K562 (cell line): ENCODE data around the gene ORAI2. TPM values are rescaled to one million over a fixed set of nuclear protein-coding genes. Genes with fewer than 3 reads are reported as not detected.

ENCODE experiments used
- EP400 ChIP-seq: fragments of 450-650 bp; IDR thresholded peaks from 2 replicates; pipeline ENCODE4 v1.6.1; 2017; ENCODE audit warnings: antibody characterized with exemption, mild to moderate bottlenecking, moderate library complexity
- ETS2 ChIP-seq: IDR thresholded peaks from 2 replicates; pipeline ENCODE4 v1.6.1; 2016; ENCODE audit warnings: borderline replicate concordance, missing genetic modification characterization, mild to moderate bottlenecking, moderate library complexity, missing compliant biosample characterization; ENCODE audit not compliant: poor library complexity, severe bottlenecking
- GABPB1 ChIP-seq: sonication (generic); formaldehyde crosslinking; IDR thresholded peaks from 2 replicates; pipeline ENCODE4 v1.8.0; 2022; ENCODE audit warnings: mild to moderate bottlenecking, missing genetic modification reagents
- GATAD2A ChIP-seq: fragments of 450-650 bp; IDR thresholded peaks from 2 replicates; pipeline ENCODE4 v1.6.1; 2017
- KLF6 ChIP-seq: fragments of 250-450 bp; sonication (Bioruptor Pico); IDR thresholded peaks from 2 replicates; pipeline ENCODE4 v1.4.0; 2020; ENCODE audit warnings: mild to moderate bottlenecking, moderate library complexity, borderline replicate concordance
- NR1H2 ChIP-seq: sonication (generic); formaldehyde crosslinking; IDR thresholded peaks from 2 replicates; pipeline ENCODE4 v1.4.0; 2020; ENCODE audit warnings: mild to moderate bottlenecking, missing genetic modification reagents
- RBM15 ChIP-seq: fragments of 200-400 bp; formaldehyde crosslinking; IDR thresholded peaks from 2 replicates; pipeline ENCODE4 v1.6.1; 2018; ENCODE audit warnings: mild to moderate bottlenecking, low read length, moderate library complexity; ENCODE audit not compliant: insufficient read depth
- TBP ChIP-seq: optimal IDR thresholded peaks from 2 replicates; pipeline ENCODE3; 2011; ENCODE audit warnings: low read depth, low read length, improper control_type of control experiment
- U2AF1 ChIP-seq: fragments of 200-400 bp; formaldehyde crosslinking; optimal IDR thresholded peaks from 2 replicates; pipeline ENCODE3; 2017; ENCODE audit warnings: mild to moderate bottlenecking, low read depth, low read length, moderate library complexity
- XRCC3 ChIP-seq: fragments of 450-650 bp; IDR thresholded peaks from 2 replicates; pipeline ENCODE4 v1.6.1; 2017; ENCODE audit warnings: mild to moderate bottlenecking, moderate library complexity
- ZNF589 ChIP-seq: fragments of 200-800 bp; sonication (Bioruptor generic); IDR thresholded peaks from 2 replicates; pipeline ENCODE4 v1.6.1; 2016; ENCODE audit warnings: low read depth, missing genetic modification characterization, missing compliant biosample characterization
- ZNF778 ChIP-seq: fragments of 450-650 bp; formaldehyde crosslinking; IDR thresholded peaks from 2 replicates; pipeline ENCODE4 v1.4.0; 2020; ENCODE audit warnings: mild to moderate bottlenecking, moderate library complexity
- polyA plus RNA-seq, 8 experiments: library from polyadenylated mRNA; depleted of rRNA in 4 of 8; stranded (reverse) in 5 of 8; unstranded in 3 of 8; fragments of >200 nt; fragmentation: Nextera tagmentation in 2 of 8; fragmentation: Illumina TruSeq in 1 of 8; extraction: Ambion mirVana in 2 of 8; extraction: Trizol in 1 of 8; gene quantifications; 2 replicates each; pipeline versions ENCODE4 v1.2.1 to v1.2.3, GENCODE V29; 2011 to 2014; ENCODE audit warnings: inconsistent platforms in 1 of 8, missing spikeins in 1 of 8
- total RNA-seq, 7 experiments: library from RNA; depleted of rRNA in 6 of 7; stranded (reverse); fragments of >200 nt in 6 of 7; fragmentation: Illumina TruSeq in 2 of 7; extraction: Trizol in 2 of 7; gene quantifications; 2 replicates each; pipeline versions ENCODE4 v1.2.1 to v1.2.3, GENCODE V29; 2011 to 2021; ENCODE audit warnings: low replicate concordance in 1 of 7
- TF ChIP-seq, protein P1 (sequence below): fragments of 250-450 bp; sonication (Bioruptor Pico); IDR thresholded peaks from 2 replicates; pipeline ENCODE4 v1.4.0; 2020; ENCODE audit warnings: mild to moderate bottlenecking, moderate library complexity, borderline replicate concordance
- TF ChIP-seq, protein P2 (sequence below): fragments of 450-650 bp; IDR thresholded peaks from 2 replicates; pipeline ENCODE4 v1.6.1; 2017; ENCODE audit warnings: mild to moderate bottlenecking, moderate library complexity
- TF ChIP-seq, protein P3 (sequence below): fragments of 450-650 bp; formaldehyde crosslinking; IDR thresholded peaks from 2 replicates; pipeline ENCODE4 v1.4.0; 2022; ENCODE audit warnings: mild to moderate bottlenecking, moderate library complexity
- TF ChIP-seq, protein P4 (sequence below), 3 experiments: fragments of 200-800 bp in 1 of 3; sonication (Bioruptor generic) in 1 of 3; sonication (generic) in 1 of 3; formaldehyde crosslinking in 1 of 3; IDR thresholded peaks; 2 replicates each; pipeline versions ENCODE4 v1.6.1 to v1.8.0; 2016 to 2022; ENCODE audit warnings: mild to moderate bottlenecking in 2 of 3, missing compliant biosample characterization in 2 of 3, missing genetic modification characterization in 2 of 3, missing genetic modification reagents in 1 of 3
- TF ChIP-seq, protein P5 (sequence below): IDR thresholded peaks from 3 replicates; pipeline ENCODE4 v1.6.1; 2011; ENCODE audit warnings: borderline replicate concordance, mild to moderate bottlenecking; ENCODE audit not compliant: insufficient read length, insufficient read depth
- TF ChIP-seq, protein P6 (sequence below), 2 experiments: fragments of 450-650 bp in 1 of 2; sonication (generic) in 1 of 2; formaldehyde crosslinking in 1 of 2; IDR thresholded peaks in 1 of 2; conservative IDR thresholded peaks in 1 of 2; 2 replicates each; pipeline versions ENCODE4 v1.6.1 to v1.8.1; 2016 to 2023; ENCODE audit warnings: mild to moderate bottlenecking in 2 of 2, moderate library complexity in 2 of 2, inconsistent platforms in 1 of 2, missing genetic modification reagents in 1 of 2

ORAI2 gene
- total and polyA plus RNA-seq, 9 of the 15 experiments (the other 6 are each of a cell fraction or from before 2014, with no cell fraction given), result 1.1 to 27.7 (median 9.2) TPM

DNA sequence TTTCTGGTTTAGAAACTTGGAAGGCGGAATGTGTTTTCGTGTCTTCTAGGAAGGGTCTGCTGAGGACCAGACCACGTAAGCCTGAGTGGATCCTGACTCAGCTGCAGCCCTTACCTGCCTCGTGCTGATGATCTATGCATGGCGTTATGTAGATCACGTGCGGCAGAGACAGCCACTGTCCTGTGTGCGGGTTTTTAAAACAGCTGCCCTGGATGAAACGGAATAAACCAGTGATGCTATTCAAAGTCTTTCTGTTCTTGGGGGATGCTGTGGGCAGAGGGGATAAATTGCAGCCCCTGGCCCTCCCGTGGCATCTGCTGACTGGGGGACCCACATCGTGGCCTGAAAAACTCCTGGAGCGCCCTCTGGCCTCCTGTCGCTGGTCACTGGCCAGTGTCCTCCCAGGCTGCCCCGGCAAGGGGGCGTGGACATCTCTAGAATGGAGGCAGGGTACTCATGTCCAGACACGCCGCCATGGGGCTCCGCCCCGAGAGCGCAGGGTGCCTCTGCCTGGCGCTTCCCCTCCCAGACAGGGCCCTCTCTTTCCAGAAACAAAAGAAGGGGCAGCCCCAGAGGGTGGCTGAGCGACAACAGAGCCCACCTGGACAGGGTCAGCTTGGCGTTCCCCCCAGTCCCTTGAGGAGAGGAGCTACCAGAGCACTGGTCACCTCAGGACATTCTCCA lies 18.1 kb downstream of the ORAI2 start (continued):
- TF ChIP-seq RBM15 (no peak), TBP (no peak), KLF6 (CRISPR knock-in tag) (no peak), EP400 (peak; percentile 45; the same call in 1 of the 2 replicates), ZNF589 (no peak), GABPB1 (no peak), XRCC3 (no peak), U2AF1 (no peak), NR1H2 (CRISPR knock-in tag) (no peak), ZNF778 (CRISPR knock-in tag) (no peak), GATAD2A (no peak), ETS2 (tag) (no peak)
- TF ChIP-seq, protein P1, sequence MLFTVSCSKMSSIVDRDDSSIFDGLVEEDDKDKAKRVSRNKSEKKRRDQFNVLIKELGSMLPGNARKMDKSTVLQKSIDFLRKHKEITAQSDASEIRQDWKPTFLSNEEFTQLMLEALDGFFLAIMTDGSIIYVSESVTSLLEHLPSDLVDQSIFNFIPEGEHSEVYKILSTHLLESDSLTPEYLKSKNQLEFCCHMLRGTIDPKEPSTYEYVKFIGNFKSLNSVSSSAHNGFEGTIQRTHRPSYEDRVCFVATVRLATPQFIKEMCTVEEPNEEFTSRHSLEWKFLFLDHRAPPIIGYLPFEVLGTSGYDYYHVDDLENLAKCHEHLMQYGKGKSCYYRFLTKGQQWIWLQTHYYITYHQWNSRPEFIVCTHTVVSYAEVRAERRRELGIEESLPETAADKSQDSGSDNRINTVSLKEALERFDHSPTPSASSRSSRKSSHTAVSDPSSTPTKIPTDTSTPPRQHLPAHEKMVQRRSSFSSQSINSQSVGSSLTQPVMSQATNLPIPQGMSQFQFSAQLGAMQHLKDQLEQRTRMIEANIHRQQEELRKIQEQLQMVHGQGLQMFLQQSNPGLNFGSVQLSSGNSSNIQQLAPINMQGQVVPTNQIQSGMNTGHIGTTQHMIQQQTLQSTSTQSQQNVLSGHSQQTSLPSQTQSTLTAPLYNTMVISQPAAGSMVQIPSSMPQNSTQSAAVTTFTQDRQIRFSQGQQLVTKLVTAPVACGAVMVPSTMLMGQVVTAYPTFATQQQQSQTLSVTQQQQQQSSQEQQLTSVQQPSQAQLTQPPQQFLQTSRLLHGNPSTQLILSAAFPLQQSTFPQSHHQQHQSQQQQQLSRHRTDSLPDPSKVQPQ, result no peak
- TF ChIP-seq, protein P2, sequence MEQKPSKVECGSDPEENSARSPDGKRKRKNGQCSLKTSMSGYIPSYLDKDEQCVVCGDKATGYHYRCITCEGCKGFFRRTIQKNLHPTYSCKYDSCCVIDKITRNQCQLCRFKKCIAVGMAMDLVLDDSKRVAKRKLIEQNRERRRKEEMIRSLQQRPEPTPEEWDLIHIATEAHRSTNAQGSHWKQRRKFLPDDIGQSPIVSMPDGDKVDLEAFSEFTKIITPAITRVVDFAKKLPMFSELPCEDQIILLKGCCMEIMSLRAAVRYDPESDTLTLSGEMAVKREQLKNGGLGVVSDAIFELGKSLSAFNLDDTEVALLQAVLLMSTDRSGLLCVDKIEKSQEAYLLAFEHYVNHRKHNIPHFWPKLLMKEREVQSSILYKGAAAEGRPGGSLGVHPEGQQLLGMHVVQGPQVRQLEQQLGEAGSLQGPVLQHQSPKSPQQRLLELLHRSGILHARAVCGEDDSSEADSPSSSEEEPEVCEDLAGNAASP, result no peak
- TF ChIP-seq, protein P3, sequence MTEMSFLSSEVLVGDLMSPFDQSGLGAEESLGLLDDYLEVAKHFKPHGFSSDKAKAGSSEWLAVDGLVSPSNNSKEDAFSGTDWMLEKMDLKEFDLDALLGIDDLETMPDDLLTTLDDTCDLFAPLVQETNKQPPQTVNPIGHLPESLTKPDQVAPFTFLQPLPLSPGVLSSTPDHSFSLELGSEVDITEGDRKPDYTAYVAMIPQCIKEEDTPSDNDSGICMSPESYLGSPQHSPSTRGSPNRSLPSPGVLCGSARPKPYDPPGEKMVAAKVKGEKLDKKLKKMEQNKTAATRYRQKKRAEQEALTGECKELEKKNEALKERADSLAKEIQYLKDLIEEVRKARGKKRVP (CRISPR knock-in tag), result no peak
- TF ChIP-seq, protein P4, sequence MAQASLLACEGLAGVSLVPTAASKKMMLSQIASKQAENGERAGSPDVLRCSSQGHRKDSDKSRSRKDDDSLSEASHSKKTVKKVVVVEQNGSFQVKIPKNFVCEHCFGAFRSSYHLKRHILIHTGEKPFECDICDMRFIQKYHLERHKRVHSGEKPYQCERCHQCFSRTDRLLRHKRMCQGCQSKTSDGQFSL (CRISPR knock-in tag; IDR thresholded peaks at IDR 0.05), result no peak
- TF ChIP-seq, protein P4 (tag; IDR thresholded peaks at IDR 0.05), result no peak
- TF ChIP-seq, protein P5, sequence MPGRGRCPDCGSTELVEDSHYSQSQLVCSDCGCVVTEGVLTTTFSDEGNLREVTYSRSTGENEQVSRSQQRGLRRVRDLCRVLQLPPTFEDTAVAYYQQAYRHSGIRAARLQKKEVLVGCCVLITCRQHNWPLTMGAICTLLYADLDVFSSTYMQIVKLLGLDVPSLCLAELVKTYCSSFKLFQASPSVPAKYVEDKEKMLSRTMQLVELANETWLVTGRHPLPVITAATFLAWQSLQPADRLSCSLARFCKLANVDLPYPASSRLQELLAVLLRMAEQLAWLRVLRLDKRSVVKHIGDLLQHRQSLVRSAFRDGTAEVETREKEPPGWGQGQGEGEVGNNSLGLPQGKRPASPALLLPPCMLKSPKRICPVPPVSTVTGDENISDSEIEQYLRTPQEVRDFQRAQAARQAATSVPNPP, result no peak
- TF ChIP-seq, protein P6, sequence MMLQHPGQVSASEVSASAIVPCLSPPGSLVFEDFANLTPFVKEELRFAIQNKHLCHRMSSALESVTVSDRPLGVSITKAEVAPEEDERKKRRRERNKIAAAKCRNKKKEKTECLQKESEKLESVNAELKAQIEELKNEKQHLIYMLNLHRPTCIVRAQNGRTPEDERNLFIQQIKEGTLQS (IDR thresholded peaks at IDR 0.05), result no peak; the same call in 1 of the 2 replicates
- TF ChIP-seq, protein P6 (CRISPR knock-in tag; conservative IDR thresholded peaks at IDR 0.05), result 0 out of 2 replicates have a peak, but pooled peaks have one; percentile 38
